Liver (tissue), 9 donors: ENCODE results near the gene STXBP4. TPM values are rescaled to one million over a fixed set of nuclear protein-coding genes. Genes with fewer than 3 reads are reported as not detected.

Experiments
- DNase-seq: peaks from one replicate; pipeline ENCODE4 v3.0.0-alpha.2; 2017; ENCODE audit warnings: low spot score
- H3K27ac ChIP-seq, 2 donors: one replicate each; pipeline ENCODE4 v1.7.0; 2013; ENCODE audit warnings: inconsistent platforms in 2 of 2, low read length in 2 of 2, control low read depth in 1 of 2, low read depth in 1 of 2, mild to moderate bottlenecking in 1 of 2
- H3K27me3 ChIP-seq, 4 donors: one replicate each; pipeline versions ENCODE4 v1.6.1 to v1.7.0; 2013; ENCODE audit warnings: low read length in 3 of 4, inconsistent platforms in 1 of 4, mild to moderate bottlenecking in 1 of 4, moderate library complexity in 1 of 4; ENCODE audit not compliant: control insufficient read depth in 4 of 4, insufficient read depth in 4 of 4
- H3K36me3 ChIP-seq, 4 donors: one replicate each; pipeline versions ENCODE4 v1.6.1 to v1.7.0; 2013; ENCODE audit warnings: low read length in 3 of 4, mild to moderate bottlenecking in 3 of 4, low read depth in 1 of 4, moderate library complexity in 1 of 4; ENCODE audit not compliant: control insufficient read depth in 4 of 4, insufficient read depth in 3 of 4
- H3K4me1 ChIP-seq, 4 donors: one replicate each; pipeline versions ENCODE4 v1.6.1 to v1.7.0; 2013; ENCODE audit warnings: low read length in 3 of 4, mild to moderate bottlenecking in 3 of 4, moderate library complexity in 1 of 4; ENCODE audit not compliant: control insufficient read depth in 4 of 4, insufficient read depth in 4 of 4
- H3K4me3 ChIP-seq, 3 donors: one replicate each; pipeline versions ENCODE4 v1.6.1 to v1.7.0; 2013; ENCODE audit warnings: low read length in 3 of 3, control low read depth in 1 of 3, low read depth in 1 of 3, mild to moderate bottlenecking in 1 of 3
- H3K9ac ChIP-seq, 2 donors: one replicate each; pipeline ENCODE4 v1.7.0; 2013; ENCODE audit warnings: low read length in 2 of 2, mild to moderate bottlenecking in 2 of 2, moderate library complexity in 2 of 2, control low read depth in 1 of 2, low read depth in 1 of 2
- H3K9me3 ChIP-seq, 4 donors: one replicate each; pipeline versions ENCODE4 v1.6.1 to v1.7.0; 2013; ENCODE audit warnings: low read length in 3 of 4; ENCODE audit not compliant: control insufficient read depth in 4 of 4
- ATF3 ChIP-seq: IDR thresholded peaks from 2 replicates; pipeline ENCODE4 v1.6.1; 2016; ENCODE audit warnings: antibody characterized with exemption
- EGR1 ChIP-seq, 2 donors: IDR thresholded peaks; 2 replicates each; pipeline ENCODE4 v1.6.1; 2016 to 2018; ENCODE audit warnings: antibody characterized with exemption in 2 of 2, low read depth in 2 of 2
- FOXA1 ChIP-seq: IDR thresholded peaks from 2 replicates; pipeline ENCODE4 v1.6.1; 2016; ENCODE audit warnings: antibody characterized with exemption
- GABPA ChIP-seq, 2 donors: IDR thresholded peaks in 1 of 2; conservative IDR thresholded peaks in 1 of 2; 2 replicates each; pipeline ENCODE4 v1.6.1; 2016; ENCODE audit warnings: antibody characterized with exemption in 2 of 2, mild to moderate bottlenecking in 1 of 2, moderate library complexity in 1 of 2
- HNF4G ChIP-seq: IDR thresholded peaks from 2 replicates; pipeline ENCODE4 v1.6.1; 2016; ENCODE audit warnings: antibody characterized with exemption
- JUND ChIP-seq, 2 donors: IDR thresholded peaks; 2 replicates each; pipeline ENCODE4 v1.6.1; 2016; ENCODE audit warnings: antibody characterized with exemption in 2 of 2
- MAX ChIP-seq: IDR thresholded peaks from 2 replicates; pipeline ENCODE4 v1.6.1; 2016; ENCODE audit warnings: antibody characterized with exemption
- NR2F2 ChIP-seq: IDR thresholded peaks from 2 replicates; pipeline ENCODE4 v1.6.1; 2016; ENCODE audit warnings: antibody characterized with exemption
- RAD21 ChIP-seq, 2 donors: IDR thresholded peaks; 2 replicates each; pipeline ENCODE4 v1.6.1; 2016; ENCODE audit warnings: antibody characterized with exemption in 2 of 2, mild to moderate bottlenecking in 2 of 2
- REST ChIP-seq: IDR thresholded peaks from 2 replicates; pipeline ENCODE4 v1.6.1; 2016; ENCODE audit warnings: antibody characterized with exemption, mild to moderate bottlenecking
- RXRA ChIP-seq, 2 donors: IDR thresholded peaks; 2 replicates each; pipeline ENCODE4 v1.6.1; 2017 to 2018; ENCODE audit warnings: antibody characterized with exemption in 2 of 2, mild to moderate bottlenecking in 1 of 2
- SP1 ChIP-seq: IDR thresholded peaks from 2 replicates; pipeline ENCODE4 v1.6.1; 2018; ENCODE audit warnings: antibody characterized with exemption, mild to moderate bottlenecking
- TAF1 ChIP-seq: conservative IDR thresholded peaks from 2 replicates; pipeline ENCODE4 v1.6.1; 2016; ENCODE audit warnings: antibody characterized with exemption, mild to moderate bottlenecking
- WGBS: extraction: QIAGEN DNeasy Blood & Tissue Kit; methylation state at CpG from one replicate; pipeline ENCODE4 v1.1.7; 2013; 5-methylcytosine and 5-hydroxymethylcytosine counted together
- polyA plus RNA-seq, 2 donors: library from polyadenylated mRNA; stranded (reverse) in 1 of 2; unstranded in 1 of 2; fragments of 200-250 nt in 1 of 2; fragments of >200 nt in 1 of 2; fragmentation: Nextera tagmentation in 1 of 2; extraction: Ambion mirVana in 1 of 2; gene quantifications; one replicate each; pipeline versions ENCODE4 v1.2.1 to v1.2.3, GENCODE V29; 2013 to 2015
- total RNA-seq, 2 donors: library from RNA; depleted of rRNA; stranded (reverse); fragments of >200 nt; gene quantifications; one replicate each; pipeline ENCODE4 v1.2.3, GENCODE V29; 2014
- donor health status: healthy.
- donor health status: healthy.
- donor health status: healthy.
- donor health status: healthy.
- donor health status: healthy.

Gene STXBP4
- total and polyA plus RNA-seq, 4 donors, result 1.5 to 12.6 (median 3.5) TPM

GRCh38 chr17:54933921-54934320, 34.6 kb upstream of the STXBP4 start (continued):
- TF ChIP-seq REST, result no peak

GRCh38 chr17:54935471-54935870, 33.1 kb upstream of the STXBP4 start:
- DNase-seq, result no peak

GRCh38 chr17:54937018-54937417, 31.5 kb upstream of the STXBP4 start:
- Histone ChIP-seq H3K36me3 (peaks cover 7 to 52% (median 40%) of the 10 kb centered on the region in 4 donors), H3K4me3 (no peak overlapping the region), H3K9ac (no peak overlapping the region), H3K4me1 (no peaks in the 10 kb centered on the region), H3K27me3 (no peaks in the 10 kb centered on the region), H3K27ac (no peak overlapping the region), H3K9me3 (no peaks in the 10 kb centered on the region)
- no peak for DNase-seq
- WGBS, result 88% methylated on average over 5 of the region's 5 CpGs
- TF ChIP-seq REST (no peak), HNF4G (no peak), TAF1 (no peak), FOXA1 (no peak), GABPA (IDR thresholded peaks at IDR 0.05 in 1 of 2, conservative IDR thresholded peaks at IDR 0.05 in 1 of 2) (no peak), RXRA (IDR thresholded peaks at IDR 0.05) (no peak), MAX (no peak), NR2F2 (no peak), RAD21 (IDR thresholded peaks at IDR 0.05) (no peak)

More at GRCh38 chr17:54935471-54935870, 33.1 kb upstream of the STXBP4 start:
- no peak for TF ChIP-seq NR2F2
- TF ChIP-seq SP1, result no peak
- no peak for TF ChIP-seq MAX
- no peak for TF ChIP-seq FOXA1
- no peak for TF ChIP-seq EGR1 (IDR thresholded peaks at IDR 0.05; ENCODE audit: low read depth in 2 of 2)
- TF ChIP-seq REST, result no peak
- no peak for TF ChIP-seq JUND (IDR thresholded peaks at IDR 0.05)
- no peak for TF ChIP-seq HNF4G
- TF ChIP-seq TAF1, result no peak
- no peak for TF ChIP-seq ATF3
- H3K9me3 ChIP-seq, result no peaks in the 10 kb centered on the region
- H3K36me3 ChIP-seq, result peaks cover 9 to 65% (median 46%) of the 10 kb centered on the region in 4 donors
- no peak overlapping the region for H3K9ac ChIP-seq
- 89% methylated on average over 5 of the region's 5 CpGs for WGBS
- H3K4me1 ChIP-seq, result no peaks in the 10 kb centered on the region
- H3K27me3 ChIP-seq, result no peaks in the 10 kb centered on the region
- no peak overlapping the region for H3K4me3 ChIP-seq
- H3K27ac ChIP-seq, result no peak overlapping the region
